Nephron progenitor cell (in vitro differentiated cells): ENCODE results near the gene RIMS4.

Experiments used
- DNase-seq: peaks from one replicate; pipeline ENCODE4 v3.0.0; 2021
- H3K27ac Mint-ChIP-seq: 2 replicates; pipeline ENCODE4 v1.8.0; 2021; ENCODE audit warnings: mild to moderate bottlenecking, moderate library complexity, mixed read lengths
- H3K27me3 Mint-ChIP-seq: 2 replicates; pipeline ENCODE4 v1.8.0; 2021; ENCODE audit warnings: mild to moderate bottlenecking, low read depth, mixed read lengths; ENCODE audit not compliant: poor library complexity
- H3K36me3 Mint-ChIP-seq: 2 replicates; pipeline ENCODE4 v1.8.0; 2021; ENCODE audit warnings: low read depth, mixed read lengths
- H3K4me1 Mint-ChIP-seq: 2 replicates; pipeline ENCODE4 v1.8.0; 2021; ENCODE audit warnings: mixed read lengths
- H3K4me3 Mint-ChIP-seq: 2 replicates; pipeline ENCODE4 v1.8.0; 2021; ENCODE audit warnings: mild to moderate bottlenecking, moderate library complexity, mixed read lengths
- H3K9me3 Mint-ChIP-seq: 2 replicates; pipeline ENCODE4 v1.8.0; 2021; ENCODE audit warnings: mild to moderate bottlenecking, moderate library complexity, mixed read lengths
- CTCF ChIP-seq: fragments of 200-600 bp; sonication (generic); IDR thresholded peaks from 2 replicates; pipeline ENCODE4 v1.5.0; 2021; ENCODE audit warnings: antibody characterized with exemption

The RIMS4 gene

GRCh38 chr20:44810391-44811149 is at the start of gene RIMS4:
TSS of gene RIMS4 (minus strand) at chr20:44810546. CDS start at chr20:44810271, 275 bp downstream.
- peak; percentile 76 for DNase-seq
- H3K4me3 Mint-ChIP-seq: peak within 1 kb of the TSS; percentile 81
- H3K27ac Mint-ChIP-seq: no peak within 1 kb of the TSS
- H3K4me1 Mint-ChIP-seq: peaks cover 42% of the 10 kb centered on the region
- H3K36me3 Mint-ChIP-seq: no peaks in the 10 kb centered on the region
- peaks cover 14% of the 10 kb centered on the region for H3K9me3 Mint-ChIP-seq
- no peak for TF ChIP-seq CTCF
- peaks cover 66% of the 10 kb centered on the region for H3K27me3 Mint-ChIP-seq

GRCh38 chr20:44858606-44859360 is 48.4 kb upstream of the RIMS4 start:
- no peak for TF ChIP-seq CTCF
- peaks cover 9% of the 10 kb centered on the region for H3K27me3 Mint-ChIP-seq
- no peak overlapping the region for H3K27ac Mint-ChIP-seq
- no peak for DNase-seq
- H3K9me3 Mint-ChIP-seq: peaks cover 18% of the 10 kb centered on the region
- H3K4me1 Mint-ChIP-seq: peaks cover 38% of the 10 kb centered on the region
- H3K36me3 Mint-ChIP-seq: peaks cover 5% of the 10 kb centered on the region
- H3K4me3 Mint-ChIP-seq: no peak overlapping the region

GRCh38 chr20:44856856-44857448 is 46.6 kb upstream of the RIMS4 start:
- peaks cover 26% of the 10 kb centered on the region for H3K4me1 Mint-ChIP-seq
- no peak overlapping the region for H3K27ac Mint-ChIP-seq
- TF ChIP-seq CTCF: no peak
- peaks cover 10% of the 10 kb centered on the region for H3K27me3 Mint-ChIP-seq
- H3K4me3 Mint-ChIP-seq: no peak overlapping the region
- no peak for DNase-seq
- H3K36me3 Mint-ChIP-seq: peaks cover 5% of the 10 kb centered on the region
- H3K9me3 Mint-ChIP-seq: peaks cover 18% of the 10 kb centered on the region

GRCh38 chr20:44856442-44856841 is 46.1 kb upstream of the RIMS4 start:
- peaks cover 10% of the 10 kb centered on the region for H3K27me3 Mint-ChIP-seq
- no peak for TF ChIP-seq CTCF
- peaks cover 18% of the 10 kb centered on the region for H3K9me3 Mint-ChIP-seq
- no peak overlapping the region for H3K4me3 Mint-ChIP-seq
- no peak overlapping the region for H3K27ac Mint-ChIP-seq
- peaks cover 5% of the 10 kb centered on the region for H3K36me3 Mint-ChIP-seq
- no peak for DNase-seq
- peaks cover 21% of the 10 kb centered on the region for H3K4me1 Mint-ChIP-seq

GRCh38 chr20:44851545-44851944 is 41.2 kb upstream of the RIMS4 start:
- no peak for TF ChIP-seq CTCF
- Mint-ChIP-seq H3K4me3 (no peak overlapping the region), H3K36me3 (peaks cover 5% of the 10 kb centered on the region), H3K27me3 (peaks cover 6% of the 10 kb centered on the region), H3K9me3 (peaks cover 14% of the 10 kb centered on the region), H3K4me1 (no peaks in the 10 kb centered on the region), H3K27ac (no peak overlapping the region)
- DNase-seq: no peak
